Measurements from ENCODE around the gene STAT4.

Gene STAT4

GRCh38 chr2:191173206-191173605 lies 22.4 kb upstream of the STAT4 start:
- no peak for DNase-seq

GRCh38 chr2:191171708-191172355 lies 21.0 kb upstream of the STAT4 start:
- DNase-seq: peak; percentile 98

GRCh38 chr2:191171286-191171685 lies 20.5 kb upstream of the STAT4 start:
- DNase-seq: no peak

- no peak for DNase-seq
Observed at GRCh38 chr2:191170773-191171172, 20.0 kb upstream of the STAT4 start.

- no peak for DNase-seq
Observed at GRCh38 chr2:191170301-191170636, 19.5 kb upstream of the STAT4 start.

GRCh38 chr2:191169456-191170300 lies 18.9 kb upstream of the STAT4 start:
- no peak for DNase-seq

GRCh38 chr2:191167766-191168165 lies 17.0 kb upstream of the STAT4 start:
- peak; percentile 91 for DNase-seq

- no peak for DNase-seq
Observed at GRCh38 chr2:191166756-191167445, 16.1 kb upstream of the STAT4 start.

GRCh38 chr2:191166111-191166755 lies 15.4 kb upstream of the STAT4 start:
- peak; percentile 69 for DNase-seq

- peak; percentile 69 for DNase-seq
Observed at GRCh38 chr2:191165176-191165643, 14.4 kb upstream of the STAT4 start.

- DNase-seq: peak; percentile 58
Observed at GRCh38 chr2:191158747-191159146, 8.0 kb upstream of the STAT4 start.

GRCh38 chr2:191158193-191158592 lies 7.4 kb upstream of the STAT4 start:
- DNase-seq: no peak

- DNase-seq: peak; percentile 66
Observed at GRCh38 chr2:191155608-191156071, 4.8 kb upstream of the STAT4 start.

- DNase-seq: no peak
Observed at GRCh38 chr2:191153716-191154115, 2.9 kb upstream of the STAT4 start.

GRCh38 chr2:191152482-191153240 lies 1.9 kb upstream of the STAT4 start:
- DNase-seq: peak; percentile 89

GRCh38 chr2:191151331-191151730 lies 537 bp upstream of the STAT4 start:
- no peak for DNase-seq

GRCh38 chr2:191150230-191150599 lies 579 bp downstream of the STAT4 start:
- no peak for DNase-seq

GRCh38 chr2:191149391-191149790 lies 1.4 kb downstream of the STAT4 start:
- no peak for DNase-seq

GRCh38 chr2:191148791-191149190 lies 2.0 kb downstream of the STAT4 start:
- no peak for DNase-seq

- DNase-seq: no peak
Observed at GRCh38 chr2:191148281-191148680, 2.5 kb downstream of the STAT4 start.

- DNase-seq: no peak
Observed at GRCh38 chr2:191145769-191146471, 4.9 kb downstream of the STAT4 start.
